Occipital lobe (tissue), 2 donors: ENCODE results near the gene ESRP2. TPM values are rescaled to one million over a fixed set of nuclear protein-coding genes. Genes with fewer than 3 reads are reported as not detected.

Experiments used
- small RNA-seq: library from RNA; depleted of rRNA; stranded (forward); fragments of <200 nt; gene quantifications from one replicate; pipeline ENCODE3, GENCODE V24; 2014
- total RNA-seq: library from RNA; depleted of rRNA; stranded (reverse); fragments of >200 nt; gene quantifications from one replicate; pipeline ENCODE4 v1.2.3, GENCODE V29; 2014

ESRP2 gene
- total RNA-seq, 1 donor from 2014 or later = not detected

Small RNA genes within 50 kb of the gene (small RNA-seq; reads per million reads assigned to genes)
- gene RF00554 = not detected
- not detected for gene RNU6-1262P

Other genes starting within 250 kb of the ESRP2 start
- not detected for gene DPEP2, start 236.6 kb downstream of the ESRP2 start, total RNA-seq
- gene DPEP2NB, start 220.2 kb downstream of the ESRP2 start, total RNA-seq = not detected
- gene DDX28, start 212.9 kb downstream of the ESRP2 start, total RNA-seq = 11.2 TPM
- 9.0 TPM for gene DUS2, start 212.8 kb downstream of the ESRP2 start, total RNA-seq
- 23.2 TPM for gene NFATC3, start 150.8 kb downstream of the ESRP2 start, total RNA-seq
- 17.3 TPM for gene PLA2G15, start 9.2 kb upstream of the ESRP2 start, total RNA-seq
- gene SLC7A6, start 28.4 kb upstream of the ESRP2 start, total RNA-seq = 20.1 TPM
- gene SLC7A6OS, start 74.8 kb upstream of the ESRP2 start, total RNA-seq = 12.8 TPM
- 44.0 TPM for gene PRMT7, start 74.9 kb upstream of the ESRP2 start, total RNA-seq
- gene SMPD3, start 212.4 kb upstream of the ESRP2 start, total RNA-seq = 67.2 TPM